22Rv1 (cell line): ENCODE measurements around the gene SDK1.

Source experiments
- CTCF ChIP-seq: fragments of 450-650 bp; IDR thresholded peaks from 2 replicates; pipeline ENCODE4 v1.5.1; 2017; ENCODE audit warnings: mild to moderate bottlenecking
- ZFX ChIP-seq: fragments of 450-650 bp; IDR thresholded peaks from 2 replicates; pipeline ENCODE4 v1.6.1; 2017; ENCODE audit warnings: antibody characterized with exemption, borderline replicate concordance

GRCh38 chr7:3432911-3433310, 131.9 kb downstream of the SDK1 start:
- TF ChIP-seq CTCF (no peak), ZFX (no peak)
